ENCODE data around the gene SERHL2.
A peak's percentile ranks its signal among the peaks of the same experiment; 100 is the strongest.
"Not testable (repeated sequence)": the region's sequence is repeated elsewhere in the genome, so short reads cannot be mapped to it uniquely, and the experiment has no call there.

Gene SERHL2

DNA sequence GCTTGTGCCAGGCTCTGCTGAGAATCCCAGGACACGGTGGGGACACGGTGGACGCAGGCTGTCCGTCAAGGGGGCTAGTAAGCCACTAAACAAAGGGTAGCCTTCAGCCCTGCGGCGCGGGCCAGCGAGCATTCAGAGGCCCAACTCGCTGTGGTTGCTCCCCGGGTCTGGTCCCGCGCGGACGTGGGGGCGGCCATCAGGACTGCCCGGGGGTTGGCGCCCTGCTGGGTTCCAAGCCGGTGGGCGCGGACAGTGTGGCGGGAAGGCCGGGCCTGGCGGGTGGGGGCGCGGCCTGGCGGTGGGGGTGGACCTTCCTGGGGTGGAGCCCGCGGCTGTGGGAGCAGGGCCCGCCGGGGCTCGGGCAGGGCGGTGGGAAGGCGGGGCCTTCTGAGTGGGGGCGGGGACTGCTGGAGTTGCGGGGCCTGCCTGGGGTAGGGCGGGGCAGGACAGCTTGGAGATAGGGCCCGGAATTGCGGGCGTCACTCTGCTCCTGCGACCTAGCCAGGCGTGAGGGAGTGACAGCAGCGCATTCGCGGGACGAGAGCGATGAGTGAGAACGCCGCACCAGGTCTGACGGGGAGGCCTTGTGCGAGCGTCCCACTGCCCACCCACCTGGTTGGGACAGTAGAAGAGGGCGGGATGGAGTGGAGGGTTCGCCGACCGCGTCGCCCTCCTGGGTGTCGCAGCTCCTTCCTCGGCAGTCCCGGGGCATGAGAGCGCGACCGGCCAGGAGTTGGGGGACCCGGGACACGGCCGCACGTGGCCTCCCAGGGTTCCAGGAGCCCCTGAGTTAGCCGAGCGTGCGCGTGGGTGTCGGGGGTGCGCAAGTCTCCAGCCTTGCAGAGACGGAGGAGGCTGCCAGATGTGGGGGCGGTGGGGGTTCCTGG is at the start of gene SERHL2:
Gene SERHL2, plus strand, starts transcription at position 482 of the 887 bp plus-strand sequence. Its CDS starts 65 bp downstream, at position 547.
- DNase-seq: no peak

GRCh38 chr22:42508327-42508974 is 45.3 kb upstream of the SERHL2 start:
- not testable (repeated sequence) for DNase-seq

GRCh38 chr22:42508975-42509364 is 44.8 kb upstream of the SERHL2 start:
- not testable (repeated sequence) for DNase-seq

DNA sequence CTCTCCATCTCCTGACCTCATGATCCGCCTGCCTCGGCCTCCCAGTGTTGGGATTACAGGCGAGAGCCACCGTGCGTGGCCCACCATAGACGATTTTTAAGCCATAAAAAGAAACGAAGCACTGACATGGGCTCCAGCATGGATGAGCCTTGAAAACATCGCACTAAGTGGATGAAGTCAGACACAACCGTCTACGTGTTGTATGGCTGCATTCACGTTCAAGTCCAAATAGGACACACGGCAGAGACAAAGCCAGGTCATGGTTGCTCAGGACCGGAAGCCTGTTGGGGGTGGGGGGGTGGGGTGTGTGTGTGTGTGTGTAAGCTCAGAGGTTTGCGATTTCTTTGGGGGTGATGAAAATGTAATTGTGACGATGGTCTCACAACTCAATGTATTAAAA is 44.2 kb upstream of the SERHL2 start:
- no peak for DNase-seq

DNA sequence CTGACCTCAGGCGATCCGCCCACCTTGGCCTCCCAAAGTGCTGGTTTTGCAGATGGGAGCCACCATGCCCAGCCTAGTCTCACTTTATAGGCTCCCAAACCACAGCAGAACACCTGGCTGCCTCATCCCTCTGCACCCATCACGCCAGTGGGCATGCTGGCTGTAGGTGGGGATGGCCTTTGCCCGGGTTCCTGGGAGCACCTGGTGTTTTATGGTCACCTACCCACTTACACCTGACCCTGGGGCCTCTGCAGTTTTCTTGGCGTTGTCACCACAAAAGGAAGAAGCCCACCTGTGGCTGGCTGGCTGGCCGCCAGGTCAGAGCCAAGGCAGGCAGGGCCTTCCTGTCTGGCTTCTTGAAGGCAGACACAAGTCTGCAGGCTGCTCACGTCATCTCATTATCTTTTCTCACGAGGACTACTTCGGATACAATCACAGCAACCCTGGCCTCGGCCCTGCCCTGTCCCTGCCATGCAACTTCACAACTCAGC is 42.3 kb upstream of the SERHL2 start:
- no peak for DNase-seq

- DNase-seq: not testable (repeated sequence)
Measured at GRCh38 chr22:42512273-42512990, 41.3 kb upstream of the SERHL2 start.

DNA sequence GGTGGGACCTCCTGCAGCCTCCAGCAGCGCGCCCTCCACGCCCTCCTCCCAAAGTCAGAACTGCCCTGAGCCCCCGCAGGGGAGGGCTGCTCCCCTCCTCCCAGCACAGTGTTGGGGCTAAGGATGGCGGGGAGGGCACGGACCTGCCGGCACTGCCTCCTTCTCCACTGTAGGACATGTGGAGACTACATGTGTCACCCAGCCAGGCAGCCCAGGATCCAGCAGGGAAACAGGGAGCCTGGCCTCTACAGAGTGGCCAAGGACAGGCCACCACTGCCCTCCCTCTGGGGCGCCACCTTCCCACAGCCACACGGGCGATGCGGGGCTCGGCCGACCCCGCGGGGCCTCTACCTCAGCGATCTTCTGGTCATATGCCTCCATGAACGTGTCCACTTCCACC is 39.4 kb upstream of the SERHL2 start:
- DNase-seq: not testable (repeated sequence)

- not testable (repeated sequence) for DNase-seq
Measured at GRCh38 chr22:42515304-42515703, 38.5 kb upstream of the SERHL2 start.

DNA sequence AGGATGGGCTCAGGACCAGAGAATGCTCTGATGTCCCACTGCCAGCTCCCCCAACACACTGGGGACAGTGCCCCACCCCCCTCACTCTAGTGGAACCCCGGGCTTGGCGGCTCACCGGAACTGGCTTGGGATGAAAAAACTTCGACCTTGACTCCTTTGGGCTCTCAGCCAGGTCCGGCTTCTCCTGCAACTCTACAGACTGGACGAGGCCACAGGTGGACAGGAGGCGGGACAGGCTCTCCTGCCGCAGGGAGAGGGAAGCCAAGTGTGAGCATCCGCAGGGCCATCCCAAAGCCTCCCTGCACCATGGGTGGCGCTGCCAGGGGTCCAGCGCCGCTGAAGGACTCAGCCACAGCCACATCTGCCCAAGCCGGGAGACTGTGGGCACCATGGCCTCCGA is 37.9 kb upstream of the SERHL2 start:
- no peak for DNase-seq

GRCh38 chr22:42517103-42517502 is 36.7 kb upstream of the SERHL2 start:
- not testable (repeated sequence) for DNase-seq

GRCh38 chr22:42518638-42519524 is 34.9 kb upstream of the SERHL2 start:
- not testable (repeated sequence) for DNase-seq

DNA sequence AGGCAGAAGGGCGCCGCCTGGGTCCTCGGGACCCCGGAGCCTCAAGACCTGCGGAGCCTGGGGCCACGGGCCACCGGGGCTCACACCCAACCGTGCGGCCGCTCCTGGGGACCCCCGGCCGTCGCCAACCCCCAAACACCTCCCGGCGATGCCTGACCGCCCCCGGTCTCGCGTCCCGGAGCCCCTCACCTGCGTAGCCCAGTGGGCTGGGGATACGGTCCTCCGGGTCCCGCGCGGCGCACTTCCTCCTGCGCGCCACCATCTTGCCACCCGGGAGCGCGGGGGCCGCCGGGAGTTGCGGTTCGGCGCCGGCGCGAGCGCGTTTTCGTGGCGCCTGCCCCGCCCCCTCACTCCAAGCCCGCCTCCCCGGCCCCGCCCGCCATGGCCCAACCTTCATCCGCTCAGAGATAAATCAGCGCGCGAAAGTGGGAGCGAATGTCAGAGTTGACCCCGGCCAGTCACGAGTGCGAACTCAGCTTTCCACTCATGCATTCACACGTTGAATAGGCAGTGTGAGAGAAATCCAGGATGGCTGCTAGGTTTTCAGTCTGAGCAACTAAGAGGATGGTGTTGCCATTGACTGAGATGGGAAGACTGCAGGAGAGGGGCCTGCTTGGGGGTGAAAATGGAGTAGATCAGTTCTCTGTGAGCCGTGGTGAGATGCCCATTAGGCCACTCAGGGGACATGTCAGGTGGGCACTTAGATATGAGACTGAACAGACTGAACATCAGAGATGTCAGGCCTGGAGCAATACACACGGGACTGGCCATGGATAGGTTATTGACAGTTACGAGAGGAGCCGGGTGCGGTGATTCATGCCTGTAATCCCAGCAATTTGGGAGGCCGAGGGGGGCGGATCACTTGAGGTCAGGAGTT is 34.0 kb upstream of the SERHL2 start, which contains the start of gene RRP7A:
Gene RRP7A, minus strand, starts transcription at position 272 of the 877 bp plus-strand sequence. Its CDS starts 10 bp downstream, at position 262.
- peak; percentile 10 for DNase-seq

GRCh38 chr22:42521228-42521546 is 32.6 kb upstream of the SERHL2 start:
- DNase-seq: no peak

- DNase-seq: no peak
Measured at GRCh38 chr22:42522546-42522945, 31.2 kb upstream of the SERHL2 start.

- no peak for DNase-seq
Measured at GRCh38 chr22:42528591-42529307, 25.0 kb upstream of the SERHL2 start.

- not testable (repeated sequence) for DNase-seq
Measured at GRCh38 chr22:42529435-42529834, 24.3 kb upstream of the SERHL2 start.

GRCh38 chr22:42531401-42532084 is 22.2 kb upstream of the SERHL2 start:
- not testable (repeated sequence) for DNase-seq

- no peak for DNase-seq
Measured at GRCh38 chr22:42533638-42533977, 20.1 kb upstream of the SERHL2 start.

GRCh38 chr22:42535082-42535731 is 18.5 kb upstream of the SERHL2 start:
- not testable (repeated sequence) for DNase-seq

Measured in NCI-H1436 treated with DMSO at 0.1 percent for 48 hours (cell line).